Neuronal stem cell (in vitro differentiated cells): Measurements from ENCODE around the gene UBE2S.
A peak's percentile ranks its signal among the peaks of the same experiment; 100 is the strongest.

ENCODE experiments used
- DNase-seq: peaks from one replicate; pipeline ENCODE4 v3.0.0-alpha.2; 2013; ENCODE audit warnings: low spot score
- H2AFZ ChIP-seq: one replicate; pipeline ENCODE4 v1.6.1; 2013; ENCODE audit warnings: mild to moderate bottlenecking, low read length, inconsistent platforms
- H2AK5ac ChIP-seq: 2 replicates; pipeline ENCODE4 v1.6.1; 2013; ENCODE audit warnings: low read depth, mild to moderate bottlenecking, inconsistent platforms, low read length, moderate library complexity, mixed read lengths
- H2BK120ac ChIP-seq: 2 replicates; pipeline ENCODE4 v1.6.1; 2013; ENCODE audit warnings: low read depth, mild to moderate bottlenecking, inconsistent platforms, low read length, moderate library complexity, mixed read lengths
- H2BK12ac ChIP-seq: one replicate; pipeline ENCODE4 v1.6.1; 2013; ENCODE audit warnings: low read length, inconsistent platforms
- H2BK15ac ChIP-seq: 2 replicates; pipeline ENCODE4 v1.6.1; 2013; ENCODE audit warnings: mild to moderate bottlenecking, low read length, inconsistent platforms, mixed read lengths
- H2BK5ac ChIP-seq: one replicate; pipeline ENCODE4 v1.6.1; 2013; ENCODE audit warnings: inconsistent platforms, mild to moderate bottlenecking, low read length, moderate library complexity
- H3K14ac ChIP-seq: one replicate; pipeline ENCODE4 v1.6.1; 2013; ENCODE audit warnings: low read length, inconsistent platforms
- H3K18ac ChIP-seq: 2 replicates; pipeline ENCODE4 v1.6.1; 2013; ENCODE audit warnings: low read length, inconsistent platforms
- H3K23ac ChIP-seq: 2 replicates; pipeline ENCODE4 v1.6.1; 2013; ENCODE audit warnings: low read depth, mild to moderate bottlenecking, mixed read lengths, low read length, inconsistent platforms; ENCODE audit not compliant: poor library complexity
- H3K27ac ChIP-seq: replicated peaks from 3 replicates; pipeline ENCODE4 v1.5.1; 2013; ENCODE audit warnings: low read length, inconsistent platforms
- H3K27me3 ChIP-seq, 3 experiments: 2 replicates each; pipeline ENCODE4 v1.6.1; 2013; ENCODE audit warnings: low read length in 3 of 3, mild to moderate bottlenecking in 2 of 3, inconsistent platforms in 1 of 3, low read depth in 1 of 3, mixed read lengths in 1 of 3, moderate library complexity in 1 of 3; ENCODE audit not compliant: control insufficient read depth in 3 of 3, insufficient read depth in 3 of 3
- H3K36me3 ChIP-seq, 2 donors: replicated peaks in 1 of 2; 2 replicates each; pipeline ENCODE4 v1.6.1; 2013; ENCODE audit warnings: low read length in 2 of 2; ENCODE audit not compliant: control insufficient read depth in 2 of 2, insufficient read depth in 2 of 2
- H3K4ac ChIP-seq: 2 replicates; pipeline ENCODE4 v1.6.1; 2013; ENCODE audit warnings: inconsistent platforms, mild to moderate bottlenecking, low read length, moderate library complexity
- H3K4me1 ChIP-seq, 2 donors: 1 replicate in 1 of 2; 2 replicates in 1 of 2; pipeline ENCODE4 v1.6.1; 2013; ENCODE audit warnings: low read length in 2 of 2, low read depth in 1 of 2; ENCODE audit not compliant: control insufficient read depth in 2 of 2, insufficient read depth in 1 of 2
- H3K4me2 ChIP-seq: one replicate; pipeline ENCODE4 v1.6.1; 2013; ENCODE audit warnings: mild to moderate bottlenecking, low read length, inconsistent platforms; ENCODE audit not compliant: insufficient read depth, poor library complexity, severe bottlenecking
- H3K4me3 ChIP-seq, 2 donors: 2 replicates each; pipeline ENCODE4 v1.5.1; 2013; ENCODE audit warnings: low read length in 2 of 2, mild to moderate bottlenecking in 2 of 2, inconsistent platforms in 1 of 2, moderate library complexity in 1 of 2
- H3K79me1 ChIP-seq: one replicate; pipeline ENCODE4 v1.6.1; 2013; ENCODE audit warnings: low read depth, mild to moderate bottlenecking, inconsistent platforms, low read length, moderate library complexity
- H3K9ac ChIP-seq: one replicate; pipeline ENCODE4 v1.6.1; 2013; ENCODE audit warnings: mild to moderate bottlenecking, low read depth, low read length, inconsistent platforms; ENCODE audit not compliant: poor library complexity
- H3K9me3 ChIP-seq, 2 donors: replicated peaks in 1 of 2; 2 replicates each; pipeline versions ENCODE3 to v1.6.1; 2013; ENCODE audit warnings: low read length in 2 of 2, mild to moderate bottlenecking in 2 of 2, inconsistent platforms in 1 of 2, low read depth in 1 of 2, mixed read lengths in 1 of 2, moderate library complexity in 1 of 2; ENCODE audit not compliant: control insufficient read depth in 2 of 2, insufficient read depth in 1 of 2
- H4K8ac ChIP-seq: one replicate; pipeline ENCODE4 v1.6.1; 2013; ENCODE audit warnings: low read depth, mild to moderate bottlenecking, inconsistent platforms, low read length, moderate library complexity
- H4K91ac ChIP-seq: one replicate; pipeline ENCODE4 v1.6.1; 2013; ENCODE audit warnings: low read length, low read depth, mild to moderate bottlenecking, inconsistent platforms; ENCODE audit not compliant: poor library complexity
- WGBS, 2 donors: extraction: QIAGEN DNeasy Blood & Tissue Kit; methylation state at CpG; one replicate each; pipeline ENCODE4 v1.1.7; 2013; ENCODE audit warnings: missing lambda C conversion rate in 2 of 2, mixed read lengths in 1 of 2; ENCODE audit not compliant: insufficient read length in 2 of 2, insufficient replicate concordance in 1 of 2; ENCODE audit errors: extremely low coverage in 2 of 2; 5-methylcytosine and 5-hydroxymethylcytosine counted together

UBE2S gene

DNA sequence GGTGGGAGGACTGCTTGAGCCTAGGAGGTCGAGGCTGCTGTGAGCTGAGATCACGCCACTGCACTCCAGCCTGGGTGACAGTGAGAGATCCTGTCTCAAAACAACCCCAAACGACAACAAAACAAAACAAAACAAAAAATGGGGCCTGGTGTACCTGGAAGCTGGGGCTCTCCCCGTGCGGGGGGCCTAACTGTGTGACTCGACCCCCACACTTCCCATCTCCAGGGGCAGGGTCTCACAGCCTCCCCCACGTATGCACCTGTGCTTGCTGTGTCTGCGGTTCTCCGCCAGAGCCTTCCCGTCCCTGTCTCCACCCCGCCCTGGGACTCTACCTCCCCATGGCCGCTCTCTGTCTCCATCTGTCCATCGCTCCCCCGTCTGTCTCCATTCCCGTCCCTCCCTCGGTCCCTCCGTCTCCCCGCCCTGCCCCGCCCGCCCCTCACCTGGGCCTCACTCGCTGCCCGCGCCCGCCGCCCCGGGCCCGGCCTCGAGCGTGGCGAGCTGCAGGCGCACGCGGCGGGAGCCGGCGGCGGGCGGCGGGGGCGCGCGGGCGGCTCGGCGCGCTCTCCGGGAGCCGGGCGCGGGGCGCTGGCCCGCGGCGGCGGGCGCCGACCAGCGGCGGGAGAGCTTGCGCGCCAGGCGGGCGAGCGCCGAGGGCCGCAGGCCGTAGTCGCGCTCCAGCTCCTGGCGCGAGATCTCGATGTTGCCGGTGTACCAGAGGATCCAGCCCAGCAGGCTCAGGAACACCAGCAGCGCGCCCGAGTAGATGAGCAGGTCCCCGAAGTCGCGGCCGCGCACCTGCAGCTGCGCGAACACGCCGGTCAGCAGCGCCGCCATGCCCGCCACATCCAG lies 24.1 kb downstream of the UBE2S start:
- WGBS, 2 donors = no CpG with 5 or more reads among the region's 88 CpGs
- Histone ChIP-seq H3K18ac (peak overlapping the region; percentile 97), H2AK5ac (peak overlapping the region; percentile 86), H3K9me3 (peaks cover 2% of the 10 kb centered on the region in 2 donors), H2BK120ac (no peak overlapping the region), H3K4me1 (peaks cover 29 to 30% of the 10 kb centered on the region in 2 donors), H2BK15ac (peak overlapping the region; percentile 46), H3K14ac (no peak overlapping the region), H3K23ac (peak overlapping the region; percentile 75), H3K4me3 (peak overlapping the region; percentile 29 to 82), H4K8ac (no peak overlapping the region), H3K27ac (peak overlapping the region; percentile 36), H2BK12ac (no peak overlapping the region), H3K9ac (peak overlapping the region; percentile 95), H3K27me3 (peaks cover 0 to 5% (median 0%) of the 10 kb centered on the region in 3 experiments), H3K36me3 (peaks cover 17 to 21% of the 10 kb centered on the region in 2 donors), H2AFZ (peak overlapping the region; percentile 50), H3K79me1 (peaks cover 19% of the 10 kb centered on the region), H2BK5ac (no peak overlapping the region), H4K91ac (no peak overlapping the region), H3K4me2 (peak overlapping the region; percentile 94), H3K4ac (peak overlapping the region; percentile 72)
- DNase-seq = peak; percentile 64

DNA sequence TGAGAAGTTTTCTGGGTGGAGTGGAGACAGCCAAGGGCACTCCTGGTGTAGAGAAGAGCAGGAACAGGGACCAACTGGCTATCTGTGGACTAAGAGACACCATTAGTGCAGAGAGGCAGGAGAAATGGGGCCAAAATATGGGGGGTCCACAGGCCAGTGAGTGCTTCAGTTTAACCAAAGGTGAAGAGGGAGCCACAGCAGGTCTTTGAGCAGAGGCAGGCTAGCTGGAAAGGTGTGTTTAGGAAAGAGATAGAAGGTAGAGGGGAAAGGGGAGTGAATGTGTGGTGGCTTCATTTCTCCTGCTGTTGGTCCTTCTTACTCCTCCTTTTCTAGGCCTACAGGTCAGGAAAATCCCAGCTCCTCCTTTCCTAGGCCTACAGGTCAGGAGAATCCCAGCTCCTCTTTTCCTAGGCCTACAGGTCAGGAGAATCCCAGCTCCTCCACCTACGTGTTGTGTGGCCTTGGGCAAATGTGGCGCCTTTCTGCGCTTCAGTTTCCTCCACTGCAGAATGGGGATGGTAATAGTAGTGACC lies 25.0 kb downstream of the UBE2S start:
- Histone ChIP-seq H3K9ac (no peak overlapping the region), H3K36me3 (peaks cover 8 to 12% of the 10 kb centered on the region in 2 donors), H3K27me3 (peaks cover 0 to 13% (median 0%) of the 10 kb centered on the region in 3 experiments), H2BK15ac (no peak overlapping the region), H3K4me2 (no peak overlapping the region), H3K27ac (no peak overlapping the region), H3K23ac (no peak overlapping the region), H3K18ac (no peak overlapping the region), H2BK5ac (no peak overlapping the region), H2BK120ac (no peak overlapping the region), H3K4me3 (no peak overlapping the region), H3K4me1 (peaks cover 27 to 28% of the 10 kb centered on the region in 2 donors), H2AK5ac (peak overlapping the region; percentile 33), H3K4ac (no peak overlapping the region), H2AFZ (no peak overlapping the region), H3K9me3 (peaks cover 2% of the 10 kb centered on the region in 2 donors), H3K79me1 (peaks cover 13% of the 10 kb centered on the region), H4K91ac (no peak overlapping the region), H2BK12ac (no peak overlapping the region), H4K8ac (no peak overlapping the region), H3K14ac (no peak overlapping the region)
- DNase-seq = no peak
- no CpG with 5 or more reads among the region's 3 CpGs for WGBS, 2 donors

DNA sequence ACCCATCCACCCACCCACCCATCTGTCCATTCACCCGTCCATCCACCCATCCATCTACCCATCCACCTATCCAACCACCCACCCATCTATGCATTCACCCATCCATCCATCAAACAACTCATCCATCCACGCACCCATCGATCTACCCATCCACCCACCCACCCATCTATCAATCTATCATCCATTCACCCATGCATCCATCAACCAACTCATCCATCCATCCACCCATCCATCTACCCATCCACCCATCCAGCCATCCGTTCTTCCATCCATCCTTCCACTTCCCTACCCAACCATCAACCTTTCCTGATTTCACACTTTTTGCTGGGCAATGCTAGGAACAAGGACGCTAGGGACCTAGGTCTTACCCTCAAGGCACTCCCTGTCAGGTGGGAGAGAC lies 25.6 kb downstream of the UBE2S start:
- H2AK5ac ChIP-seq = no peak overlapping the region
- H3K36me3 ChIP-seq = peaks cover 2 to 7% of the 10 kb centered on the region in 2 donors

DNA sequence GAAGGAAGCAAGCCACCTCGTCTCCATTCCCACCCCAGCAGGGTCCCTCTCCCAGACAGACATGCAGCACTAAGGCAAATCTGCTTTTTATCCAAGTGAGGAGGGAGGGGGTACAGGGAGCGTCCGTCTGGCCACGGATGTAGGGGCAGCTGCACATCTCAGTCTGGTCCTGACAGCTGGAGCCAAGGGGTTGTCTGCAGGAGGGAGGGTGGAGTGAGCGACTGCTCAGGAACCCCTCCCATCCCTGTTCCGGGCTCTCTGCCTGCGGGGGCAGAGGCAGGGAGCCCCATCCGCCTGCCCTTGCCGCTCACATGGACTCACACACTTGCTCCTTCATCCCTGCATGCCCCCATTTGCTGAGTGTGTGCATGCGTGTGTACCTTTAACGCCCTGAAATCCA lies 28.4 kb downstream of the UBE2S start:
- Histone ChIP-seq H2AK5ac (peak overlapping the region; percentile 97), H3K18ac (peak overlapping the region; percentile 71), H3K27ac (no peak overlapping the region), H3K14ac (no peak overlapping the region), H3K36me3 (no peaks in the 10 kb centered on the region), H4K91ac (no peak overlapping the region), H2BK120ac (peak overlapping the region; percentile 92), H4K8ac (no peak overlapping the region), H2BK5ac (peak overlapping the region; percentile 83), H3K79me1 (no peaks in the 10 kb centered on the region), H3K4me3 (no peak overlapping the region), H3K27me3 (peaks cover 0 to 15% (median 0%) of the 10 kb centered on the region in 3 experiments), H3K4me1 (peaks cover 27 to 28% of the 10 kb centered on the region in 2 donors), H2BK12ac (no peak overlapping the region), H3K23ac (peak overlapping the region; percentile 65), H3K9ac (no peak overlapping the region), H3K4ac (no peak overlapping the region), H3K4me2 (no peak overlapping the region), H3K9me3 (peaks cover 2% of the 10 kb centered on the region in 2 donors), H2BK15ac (peak overlapping the region; percentile 56), H2AFZ (no peak overlapping the region)
- no peak for DNase-seq
- no CpG with 5 or more reads among the region's 11 CpGs for WGBS, 2 donors

More for the DNA sequence above, 25.6 kb downstream of the UBE2S start:
- Histone ChIP-seq H2AFZ (no peak overlapping the region), H3K4me3 (no peak overlapping the region), H2BK15ac (no peak overlapping the region), H3K18ac (no peak overlapping the region), H2BK120ac (no peak overlapping the region), H3K4me2 (no peak overlapping the region), H4K91ac (no peak overlapping the region), H3K9me3 (peaks cover 2% of the 10 kb centered on the region in 2 donors), H2BK5ac (no peak overlapping the region), H3K27ac (no peak overlapping the region), H3K9ac (no peak overlapping the region), H3K4ac (no peak overlapping the region), H3K14ac (no peak overlapping the region), H2BK12ac (no peak overlapping the region), H3K23ac (no peak overlapping the region), H4K8ac (no peak overlapping the region), H3K27me3 (peaks cover 0 to 15% (median 0%) of the 10 kb centered on the region in 3 experiments), H3K79me1 (peaks cover 7% of the 10 kb centered on the region), H3K4me1 (peaks cover 25 to 26% of the 10 kb centered on the region in 2 donors)
- WGBS, 2 donors = 100% methylated on average over 3 of the region's 5 CpGs
- no peak for DNase-seq
